ENCODE data around the gene ARHGDIG.

DNA sequence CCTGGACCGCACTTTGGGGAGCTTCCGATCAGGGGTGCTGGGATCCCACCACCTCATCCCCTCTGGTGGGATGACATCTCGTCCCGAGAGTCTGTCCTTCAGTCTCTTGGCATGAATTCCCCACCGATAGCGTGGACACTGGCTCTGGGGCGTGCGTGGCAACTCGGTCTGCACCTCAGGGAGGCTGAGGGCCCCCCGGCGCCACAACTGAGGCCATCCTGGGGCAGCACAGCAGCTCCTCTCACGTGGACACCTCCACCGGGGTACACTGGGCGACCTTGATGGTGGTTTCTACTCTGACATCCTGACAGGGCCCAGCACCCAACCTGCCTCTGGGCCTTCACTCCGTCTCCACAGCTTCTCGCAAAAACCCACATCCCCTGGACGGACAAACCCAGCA is 11.1 kb downstream of the ARHGDIG start:
- TF ChIP-seq POLR2AphosphoS5 (IDR thresholded peaks at IDR 0.05; ENCODE audit: insufficient read depth, low read depth, low read length) (no peak), POLR2A (IDR thresholded peaks at IDR 0.05; ENCODE audit: low read depth, low read length) (no peak)
- TF ChIP-seq, protein P1, sequence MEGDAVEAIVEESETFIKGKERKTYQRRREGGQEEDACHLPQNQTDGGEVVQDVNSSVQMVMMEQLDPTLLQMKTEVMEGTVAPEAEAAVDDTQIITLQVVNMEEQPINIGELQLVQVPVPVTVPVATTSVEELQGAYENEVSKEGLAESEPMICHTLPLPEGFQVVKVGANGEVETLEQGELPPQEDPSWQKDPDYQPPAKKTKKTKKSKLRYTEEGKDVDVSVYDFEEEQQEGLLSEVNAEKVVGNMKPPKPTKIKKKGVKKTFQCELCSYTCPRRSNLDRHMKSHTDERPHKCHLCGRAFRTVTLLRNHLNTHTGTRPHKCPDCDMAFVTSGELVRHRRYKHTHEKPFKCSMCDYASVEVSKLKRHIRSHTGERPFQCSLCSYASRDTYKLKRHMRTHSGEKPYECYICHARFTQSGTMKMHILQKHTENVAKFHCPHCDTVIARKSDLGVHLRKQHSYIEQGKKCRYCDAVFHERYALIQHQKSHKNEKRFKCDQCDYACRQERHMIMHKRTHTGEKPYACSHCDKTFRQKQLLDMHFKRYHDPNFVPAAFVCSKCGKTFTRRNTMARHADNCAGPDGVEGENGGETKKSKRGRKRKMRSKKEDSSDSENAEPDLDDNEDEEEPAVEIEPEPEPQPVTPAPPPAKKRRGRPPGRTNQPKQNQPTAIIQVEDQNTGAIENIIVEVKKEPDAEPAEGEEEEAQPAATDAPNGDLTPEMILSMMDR (IDR thresholded peaks at IDR 0.05; ENCODE audit: extremely low read depth in 1 of 2, insufficient read depth in 1 of 2, low read depth in 1 of 2, low read length in 2 of 2), result no peak

All from endothelial cell of umbilical vein (primary cell).